GM12872 (cell line): ENCODE data around the gene HLA-DQB1.

Experiments
- TF ChIP-seq, protein P1 (sequence below): IDR thresholded peaks from 3 replicates; pipeline ENCODE4 v1.5.1; 2011; ENCODE audit warnings: low read depth, mild to moderate bottlenecking, low read length, moderate library complexity; ENCODE audit not compliant: insufficient read depth

The HLA-DQB1 gene

DNA sequence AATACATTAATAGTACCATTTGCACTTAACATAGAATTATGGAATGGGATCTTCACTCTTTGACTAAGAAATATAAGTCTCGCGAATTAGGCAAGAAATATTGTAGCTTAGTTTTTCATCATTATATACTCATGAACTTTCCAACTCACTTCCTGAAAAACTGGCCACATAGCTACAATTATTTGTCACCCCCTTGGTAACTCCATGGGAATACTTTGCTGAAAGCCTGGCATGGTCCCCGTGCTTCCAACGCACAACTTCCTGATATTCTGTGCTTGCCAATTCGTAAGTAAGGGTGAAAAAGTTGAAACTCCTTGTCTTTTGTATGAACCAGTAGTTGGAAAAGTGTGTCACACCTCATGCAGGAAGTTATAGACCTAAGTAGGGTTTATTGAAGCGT lies 53.0 kb downstream of the HLA-DQB1 start:
- TF ChIP-seq, protein P1, sequence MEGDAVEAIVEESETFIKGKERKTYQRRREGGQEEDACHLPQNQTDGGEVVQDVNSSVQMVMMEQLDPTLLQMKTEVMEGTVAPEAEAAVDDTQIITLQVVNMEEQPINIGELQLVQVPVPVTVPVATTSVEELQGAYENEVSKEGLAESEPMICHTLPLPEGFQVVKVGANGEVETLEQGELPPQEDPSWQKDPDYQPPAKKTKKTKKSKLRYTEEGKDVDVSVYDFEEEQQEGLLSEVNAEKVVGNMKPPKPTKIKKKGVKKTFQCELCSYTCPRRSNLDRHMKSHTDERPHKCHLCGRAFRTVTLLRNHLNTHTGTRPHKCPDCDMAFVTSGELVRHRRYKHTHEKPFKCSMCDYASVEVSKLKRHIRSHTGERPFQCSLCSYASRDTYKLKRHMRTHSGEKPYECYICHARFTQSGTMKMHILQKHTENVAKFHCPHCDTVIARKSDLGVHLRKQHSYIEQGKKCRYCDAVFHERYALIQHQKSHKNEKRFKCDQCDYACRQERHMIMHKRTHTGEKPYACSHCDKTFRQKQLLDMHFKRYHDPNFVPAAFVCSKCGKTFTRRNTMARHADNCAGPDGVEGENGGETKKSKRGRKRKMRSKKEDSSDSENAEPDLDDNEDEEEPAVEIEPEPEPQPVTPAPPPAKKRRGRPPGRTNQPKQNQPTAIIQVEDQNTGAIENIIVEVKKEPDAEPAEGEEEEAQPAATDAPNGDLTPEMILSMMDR = no peak

DNA sequence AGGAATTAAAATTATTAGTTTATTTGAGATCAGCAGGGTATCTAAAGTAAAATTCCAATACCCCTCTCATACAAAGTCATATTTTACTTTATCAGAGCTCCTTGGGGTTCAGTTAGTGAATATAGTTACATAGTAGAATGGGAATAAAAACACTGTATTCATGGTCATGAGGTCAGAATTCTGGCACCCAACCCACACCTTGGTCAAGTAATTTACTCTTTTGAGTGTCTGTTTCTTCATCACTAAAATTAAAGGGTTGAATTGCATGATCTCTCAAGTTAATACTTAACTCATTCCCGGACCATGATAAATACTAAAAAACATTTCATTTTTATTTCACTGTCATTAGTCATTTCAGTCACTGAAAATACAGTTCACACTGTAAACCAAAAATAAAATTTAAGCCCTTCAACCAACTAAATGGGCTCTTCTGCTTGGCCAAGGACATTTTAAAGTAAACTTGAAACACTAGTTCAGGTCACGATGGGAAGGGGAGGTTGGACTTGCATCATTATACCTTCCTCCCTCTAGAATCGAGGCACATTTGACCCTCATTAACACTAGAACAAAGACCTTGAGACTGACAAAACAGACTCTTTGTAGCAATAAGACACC lies 55.7 kb downstream of the HLA-DQB1 start:
- TF ChIP-seq, protein P1 = no peak

DNA sequence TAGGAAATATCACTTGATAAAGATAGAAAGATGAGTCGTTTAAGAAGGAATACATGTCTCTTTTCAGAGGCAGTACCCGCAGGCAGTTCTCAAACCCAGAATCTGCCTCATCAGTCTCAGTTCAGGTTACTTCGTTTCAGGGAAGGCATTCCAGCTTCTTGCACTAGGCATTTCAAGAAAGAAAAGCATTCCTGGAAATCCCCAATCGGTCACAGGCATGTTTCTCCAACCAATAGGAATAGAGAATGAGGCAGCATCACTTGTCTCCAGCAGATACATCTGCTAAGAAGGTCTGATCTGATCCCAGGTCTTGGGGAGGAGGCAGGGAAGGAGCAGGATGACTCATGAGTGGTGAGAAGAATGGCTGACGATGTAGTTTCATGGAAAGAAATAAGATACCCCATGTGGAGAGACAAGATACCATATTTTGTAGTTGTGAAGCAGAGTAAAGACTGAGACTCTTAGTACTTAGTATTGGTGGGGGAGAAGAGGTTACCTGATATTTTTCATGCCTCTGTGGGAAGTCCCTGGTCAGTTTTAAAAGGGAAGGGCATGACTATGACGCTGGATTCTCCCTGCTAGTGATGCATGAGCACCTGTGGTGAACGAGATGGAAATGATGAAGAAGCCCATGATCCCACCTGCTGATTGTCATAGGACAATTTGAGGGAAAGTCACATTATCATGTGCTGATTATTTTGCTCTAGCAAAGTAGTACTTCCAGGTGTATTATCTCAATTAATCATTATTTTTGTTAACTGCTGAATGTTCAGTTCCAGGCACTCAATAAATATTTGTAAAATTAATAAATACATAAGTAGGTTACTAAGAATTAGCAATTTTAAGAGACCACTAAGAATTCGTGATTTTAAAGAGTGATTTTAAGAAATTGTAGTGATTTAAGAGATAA lies 56.5 kb downstream of the HLA-DQB1 start:
- TF ChIP-seq, protein P1 = no peak
